GM18517 (cell line): ENCODE data around the gene TGFBR3.

Source experiments
- ATAC-seq: cut with Tn5 transposase; IDR thresholded peaks from one replicate; pipeline ENCODE4 v1.9.1; 2021; ENCODE audit warnings: mild to moderate bottlenecking, moderate library complexity; ENCODE audit not compliant: unreplicated experiment

The TGFBR3 gene

GRCh38 chr1:91718368-91718767 lies 167.6 kb downstream of the TGFBR3 start:
- no peak for ATAC-seq

GRCh38 chr1:91717839-91718238 lies 168.1 kb downstream of the TGFBR3 start:
- no peak for ATAC-seq

DNA sequence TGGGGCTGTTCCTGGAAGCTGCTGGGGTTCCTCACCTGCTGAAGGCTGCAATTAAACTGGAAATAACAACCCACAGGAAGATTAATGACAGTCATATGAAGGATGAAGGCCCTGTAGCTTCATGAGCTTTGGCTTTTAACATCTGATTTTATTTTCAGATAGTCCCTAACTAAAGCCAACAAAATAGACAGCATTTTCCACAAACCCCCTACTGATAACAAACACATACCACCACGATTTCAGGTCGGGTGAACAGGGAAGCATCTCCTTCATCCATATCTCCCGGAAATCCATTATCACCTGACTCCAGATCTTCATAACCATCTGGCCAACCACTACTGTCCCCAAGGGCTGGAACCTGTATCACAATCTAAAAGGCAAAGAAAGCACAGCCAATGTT lies 169.6 kb downstream of the TGFBR3 start:
- ATAC-seq = no peak

DNA sequence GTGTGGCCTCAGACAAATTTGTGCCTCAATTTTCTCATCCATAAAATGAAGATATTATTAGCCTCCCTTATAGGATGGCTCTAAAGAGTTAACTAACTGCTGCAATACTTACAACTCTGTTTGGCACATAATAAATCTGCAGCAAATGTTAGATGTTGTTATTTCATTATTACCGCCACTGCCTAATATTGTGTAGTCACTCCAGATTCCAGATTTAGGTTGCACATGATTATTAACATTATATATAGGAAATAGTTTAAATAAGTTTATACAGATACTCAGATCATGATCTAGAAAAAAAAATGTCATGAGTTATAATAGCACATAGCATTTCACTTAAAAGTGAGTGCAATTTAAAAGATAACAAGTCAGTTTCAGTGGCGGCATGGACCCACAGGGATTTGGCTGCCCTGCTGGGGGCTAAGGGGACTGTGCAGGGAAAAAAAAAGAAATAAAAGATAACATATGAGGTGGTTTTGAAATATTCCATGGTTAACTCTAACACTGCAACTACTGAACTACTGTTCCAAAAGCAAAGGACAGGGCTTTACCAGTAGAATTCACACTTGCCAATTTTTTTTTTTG lies 170.4 kb downstream of the TGFBR3 start:
- no peak for ATAC-seq

DNA sequence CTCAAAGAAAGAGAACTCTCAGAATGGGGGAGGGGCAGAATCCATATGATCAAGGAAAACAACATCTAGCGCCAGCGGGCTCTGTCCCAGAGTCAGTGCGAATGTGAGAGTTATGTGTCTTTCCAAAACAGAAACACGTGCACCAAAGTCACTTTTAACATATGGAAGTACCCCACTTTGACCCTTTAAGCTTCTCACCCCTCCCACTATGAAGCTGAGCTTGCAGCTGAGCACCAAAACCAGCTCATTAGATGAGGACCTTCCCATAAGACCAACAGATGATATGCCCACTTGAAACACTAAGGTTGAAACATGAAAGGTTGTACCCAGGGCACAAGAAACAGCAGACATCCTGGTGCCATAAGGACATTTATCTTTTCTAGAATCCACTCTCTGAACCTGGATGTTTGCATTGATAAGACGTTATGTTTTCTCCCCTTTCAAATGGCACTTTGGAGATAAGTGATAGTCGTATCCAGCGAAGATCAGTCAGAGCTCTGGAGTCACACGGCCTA lies 171.0 kb downstream of the TGFBR3 start:
- ATAC-seq = no peak

DNA sequence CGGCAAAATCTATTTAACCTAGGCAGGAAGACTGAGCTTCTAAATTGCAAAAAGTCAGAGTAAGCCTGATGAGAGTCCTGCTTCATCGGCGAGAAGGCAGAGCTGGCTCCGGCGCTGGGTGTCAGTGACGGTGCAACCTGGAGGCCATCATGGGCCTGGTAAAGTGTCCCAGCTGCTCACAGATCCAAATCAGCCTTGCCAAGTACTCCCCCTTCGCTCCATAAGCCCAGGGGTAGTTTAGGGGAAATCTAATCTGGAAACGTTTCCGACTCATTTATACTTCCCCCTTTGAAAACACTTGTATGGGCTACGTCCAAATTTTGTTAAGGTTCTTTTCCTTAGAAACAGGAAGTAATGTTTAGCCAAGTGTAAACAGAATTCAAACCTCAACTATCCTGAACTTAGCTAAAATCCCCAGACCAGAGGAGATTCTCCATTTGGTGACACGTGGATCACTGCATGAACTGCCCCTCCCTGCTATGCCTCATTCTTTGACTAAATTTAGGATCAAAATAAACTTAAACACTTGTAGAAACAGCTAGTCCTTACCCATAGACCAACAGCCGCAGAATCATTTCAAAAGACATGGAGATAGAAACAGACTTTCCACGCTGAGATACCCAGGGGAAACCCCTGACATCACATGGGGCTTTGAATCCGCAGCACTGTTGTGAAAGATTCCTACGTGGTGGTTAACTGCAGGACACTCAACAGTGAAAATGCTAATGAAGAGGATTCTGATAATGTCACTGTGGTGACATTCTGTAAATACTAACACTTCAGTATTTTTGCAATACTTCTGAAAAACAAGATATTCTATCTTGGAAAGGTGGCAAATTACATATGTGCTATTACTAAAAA lies 172.7 kb downstream of the TGFBR3 start:
- ATAC-seq = no peak

- ATAC-seq = no peak
Measured at GRCh38 chr1:91712393-91712792, 173.6 kb downstream of the TGFBR3 start.

GRCh38 chr1:91711504-91712247 lies 174.3 kb downstream of the TGFBR3 start:
- no peak for ATAC-seq

DNA sequence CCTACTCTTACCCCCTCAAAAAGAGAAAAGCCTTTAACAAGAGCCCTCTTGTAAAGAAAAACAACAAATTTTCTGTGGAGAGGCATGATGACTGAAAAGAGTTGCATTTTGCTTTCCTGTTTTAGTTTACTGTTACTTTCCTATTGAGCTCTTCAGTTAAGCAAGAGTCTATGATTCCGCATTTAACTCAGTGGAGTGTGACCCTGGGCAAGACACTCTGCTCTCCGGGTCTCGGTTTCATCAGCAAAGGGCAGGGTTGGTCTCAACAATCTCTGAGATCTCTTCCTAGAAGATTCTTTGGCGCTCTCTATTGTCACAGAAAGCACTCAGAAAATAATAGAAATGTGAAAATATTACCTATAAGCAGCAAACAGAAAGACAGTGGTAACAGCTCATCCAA lies 175.7 kb downstream of the TGFBR3 start:
- ATAC-seq = no peak

GRCh38 chr1:91708691-91709090 lies 177.3 kb downstream of the TGFBR3 start:
- ATAC-seq = no peak

GRCh38 chr1:91707890-91708218 lies 178.1 kb downstream of the TGFBR3 start:
- ATAC-seq = no peak

GRCh38 chr1:91707114-91707889 lies 178.6 kb downstream of the TGFBR3 start:
- ATAC-seq = no peak

DNA sequence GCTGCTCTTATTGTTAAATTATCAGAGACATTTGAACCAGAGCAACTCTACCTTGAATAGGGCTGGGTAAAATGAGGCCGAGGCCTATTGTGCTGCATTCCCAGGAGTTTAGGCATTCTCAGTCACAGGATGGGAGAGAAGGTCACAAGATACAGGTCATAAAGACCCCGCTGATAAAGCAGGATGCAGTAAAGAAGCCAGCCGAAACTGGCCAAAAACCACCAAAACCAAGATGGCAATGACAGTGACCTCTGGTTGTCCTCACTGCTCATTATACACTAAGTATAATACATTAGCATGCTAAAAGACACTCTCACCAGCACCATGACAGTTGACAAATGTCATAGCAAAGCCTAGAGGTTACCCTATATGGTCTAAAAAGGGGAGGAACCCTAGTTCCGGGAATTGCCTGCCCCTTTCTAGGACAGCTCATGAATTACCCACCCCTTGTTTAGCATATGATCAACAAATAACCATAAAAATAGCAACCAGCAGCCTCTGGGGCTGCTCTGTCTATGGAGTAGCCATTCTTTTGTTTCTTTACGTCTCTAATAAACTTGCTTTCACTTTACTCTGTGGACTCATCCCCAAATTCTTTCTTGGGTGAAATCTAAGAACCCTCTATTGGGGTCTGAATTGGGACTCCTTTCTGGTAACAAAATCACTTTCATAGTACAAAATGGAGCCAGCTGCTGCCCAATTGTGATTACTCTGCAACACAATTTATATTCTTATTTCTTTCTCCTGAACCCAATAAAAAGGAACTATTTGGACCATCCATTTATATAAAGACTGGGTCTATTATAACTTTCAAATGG lies 179.6 kb downstream of the TGFBR3 start:
- ATAC-seq = no peak

- no peak for ATAC-seq
Measured at GRCh38 chr1:91704746-91705145, 181.2 kb downstream of the TGFBR3 start.

GRCh38 chr1:91703095-91703494 lies 182.9 kb downstream of the TGFBR3 start:
- ATAC-seq = no peak

DNA sequence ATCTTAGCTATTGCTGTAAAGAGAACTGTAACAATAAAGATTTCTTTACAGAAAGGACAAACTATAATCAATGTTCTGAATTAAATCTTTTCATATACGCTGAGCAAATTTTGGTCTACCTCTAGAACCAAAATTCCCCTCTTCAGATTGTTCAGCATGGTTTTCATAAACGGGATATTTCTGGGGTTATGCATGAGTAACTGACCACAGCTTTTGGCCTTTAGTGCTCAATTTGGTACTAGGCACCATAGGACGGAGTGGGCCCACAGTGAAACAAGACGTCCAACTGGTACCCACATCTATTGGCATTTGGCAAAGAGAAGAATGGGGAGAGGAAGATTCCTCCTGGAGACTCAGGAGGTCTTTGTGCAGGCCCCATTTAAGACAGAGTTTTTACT lies 184.5 kb downstream of the TGFBR3 start:
- ATAC-seq = no peak

GRCh38 chr1:91700771-91701471 lies 185.0 kb downstream of the TGFBR3 start:
- ATAC-seq = no peak

DNA sequence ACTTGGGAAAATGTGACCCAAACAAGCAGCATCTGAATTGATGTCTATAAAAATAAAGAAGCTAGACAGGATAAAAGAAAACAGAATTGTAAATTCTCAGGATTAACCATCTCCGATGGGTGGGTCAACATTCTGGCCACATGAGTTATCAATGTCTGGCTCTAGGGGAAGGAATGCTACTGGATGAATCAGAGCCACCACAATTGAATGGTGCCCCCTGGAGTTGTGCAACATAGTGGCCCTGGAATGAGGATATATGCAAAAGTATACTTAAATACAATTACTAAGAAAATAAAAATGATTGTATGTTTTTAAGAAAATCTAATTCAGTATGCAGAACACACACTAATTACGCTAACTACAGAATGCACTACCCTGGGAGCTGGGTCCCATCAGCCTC lies 185.6 kb downstream of the TGFBR3 start:
- no peak for ATAC-seq

GRCh38 chr1:91699339-91699974 lies 186.5 kb downstream of the TGFBR3 start:
- ATAC-seq = no peak
